Activated gamma-delta T cell treated with Interleukin-2 at 50 U/mL for 16 hours (primary cell): ENCODE measurements around the gene DCTN2.

Source experiments
- DNase-seq: peaks from one replicate; pipeline ENCODE4 v3.0.0-alpha.2; 2020

The DCTN2 gene

DNA sequence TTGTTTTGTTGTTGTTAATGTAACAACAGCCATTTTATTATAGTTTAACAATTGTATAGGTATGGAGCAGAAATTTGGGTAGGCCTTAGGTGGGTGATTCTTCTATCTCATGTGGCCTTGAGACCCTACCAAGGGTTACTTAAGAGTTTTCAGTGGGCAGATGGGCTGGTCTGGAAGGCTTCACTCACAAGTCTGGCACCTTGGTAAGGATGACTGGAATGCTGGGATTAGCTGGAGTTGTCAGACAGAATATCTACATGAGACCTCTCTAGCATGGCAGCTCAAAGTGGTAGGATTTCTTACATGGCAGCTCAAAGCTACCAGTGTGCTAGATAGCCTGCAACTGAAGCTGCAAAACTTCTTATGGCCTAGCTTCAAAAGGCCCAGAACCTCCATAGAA is 61.3 kb downstream of the DCTN2 start:
- DNase-seq, result no peak

DNA sequence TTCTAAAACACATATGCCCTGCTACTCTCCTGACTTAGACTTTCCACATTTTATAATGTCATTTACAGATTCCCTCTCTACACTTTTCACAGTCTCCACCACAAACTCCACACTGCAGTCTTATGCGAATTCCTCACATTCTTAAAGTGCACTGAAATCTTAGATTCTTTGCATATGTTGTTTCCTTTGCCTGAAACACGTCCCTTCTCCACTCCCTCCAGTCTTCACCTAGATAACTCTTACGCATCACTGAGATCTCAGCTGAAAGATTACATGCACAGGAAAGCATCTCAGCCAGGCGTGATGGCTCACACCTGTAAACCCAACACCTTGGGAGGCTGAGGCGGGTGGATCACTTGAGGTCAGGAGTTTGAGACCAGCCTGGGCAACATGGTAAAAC is 63.5 kb downstream of the DCTN2 start:
- no peak for DNase-seq

DNA sequence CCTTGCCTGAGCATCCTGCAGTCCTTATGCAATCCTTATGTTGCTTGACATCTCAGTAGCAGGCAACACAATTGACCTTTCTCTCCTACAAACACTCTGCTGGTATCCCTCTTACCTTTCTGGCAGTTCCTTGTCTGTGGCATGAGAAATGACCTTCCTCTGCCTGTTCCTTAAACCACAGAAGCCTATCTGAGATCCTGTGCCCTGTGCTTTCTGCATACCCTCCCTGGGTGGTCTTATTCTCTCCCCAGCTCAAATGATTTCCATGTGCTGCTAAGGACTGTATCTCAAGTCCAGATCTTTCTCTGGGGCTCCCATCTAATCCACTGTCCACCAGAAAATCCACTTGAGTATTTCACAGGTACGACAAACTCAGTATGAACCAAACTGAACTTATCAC is 65.3 kb downstream of the DCTN2 start:
- DNase-seq, result no peak
